CD4-positive, alpha-beta T cell treated with Interleukin-12 subunit alpha and Interleukin-12 subunit beta, for 1 hour (primary cell): ENCODE results near the gene UBE2M.
"Not testable (repeated sequence)": the region's sequence is repeated elsewhere in the genome, so short reads cannot be mapped to it uniquely, and the experiment has no call there.

Experiments
- DNase-seq: peaks from one replicate; pipeline ENCODE4 v3.0.0-alpha.2; 2020

UBE2M gene

GRCh38 chr19:58558066-58558622 is at the start of gene UBE2M:
Gene UBE2M, minus strand, starts transcription at chr19:58558611. Its CDS starts 230 bp downstream, at chr19:58558381.
- DNase-seq = peak; percentile 64

DNA sequence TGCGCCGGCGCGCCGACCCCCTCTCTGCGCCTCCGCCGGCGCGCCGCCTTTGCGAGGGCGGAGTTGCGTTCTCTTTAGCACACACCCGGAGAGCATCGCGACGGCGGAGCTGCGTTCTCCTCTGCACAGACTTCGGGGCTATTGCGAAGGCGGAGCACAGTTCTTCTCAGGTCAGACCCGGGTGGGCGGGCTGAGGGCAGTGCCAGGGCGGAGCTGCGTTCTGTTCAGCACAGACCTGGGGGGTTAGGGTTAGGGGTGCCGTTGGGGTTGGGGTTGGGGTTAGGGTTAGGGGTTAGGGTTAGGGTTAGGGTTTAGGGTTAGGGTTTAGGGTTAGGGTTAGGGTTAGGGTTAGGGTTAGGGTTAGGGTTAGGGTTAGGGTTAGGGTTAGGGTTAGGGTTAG is 48.8 kb upstream of the UBE2M start:
- DNase-seq = not testable (repeated sequence)

DNA sequence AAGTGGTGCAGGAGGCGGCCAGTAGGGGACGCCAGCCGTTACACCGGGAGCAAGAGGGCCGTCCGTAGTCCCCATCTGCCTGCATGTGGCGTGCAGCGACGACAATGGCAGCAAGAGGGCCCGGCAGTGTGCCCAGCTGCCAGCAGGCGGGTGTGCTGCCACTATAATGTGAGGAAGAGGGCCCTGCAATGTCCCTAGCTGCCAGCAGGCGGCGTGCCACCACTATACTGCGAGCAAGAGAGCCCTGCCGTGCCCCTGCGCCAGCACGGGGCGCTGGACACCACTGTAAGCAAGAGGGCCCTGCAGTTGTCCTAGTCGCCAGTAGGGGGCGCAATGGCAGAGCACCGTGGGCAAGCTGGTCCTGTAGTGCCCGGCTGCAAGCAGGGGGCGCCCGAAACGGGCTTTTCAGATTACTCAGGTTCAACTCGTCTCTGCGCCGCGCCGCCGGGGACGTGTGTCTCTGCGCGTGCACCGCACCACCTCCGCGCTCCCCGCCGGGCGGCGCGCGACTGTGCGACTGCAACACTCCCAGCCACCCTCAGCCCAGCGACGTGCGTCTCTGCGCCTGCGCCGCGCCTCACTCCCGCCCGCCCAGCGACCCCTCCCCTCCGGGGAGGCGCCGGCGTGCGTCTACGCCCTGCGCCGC is 48.0 kb upstream of the UBE2M start:
- not testable (repeated sequence) for DNase-seq

DNA sequence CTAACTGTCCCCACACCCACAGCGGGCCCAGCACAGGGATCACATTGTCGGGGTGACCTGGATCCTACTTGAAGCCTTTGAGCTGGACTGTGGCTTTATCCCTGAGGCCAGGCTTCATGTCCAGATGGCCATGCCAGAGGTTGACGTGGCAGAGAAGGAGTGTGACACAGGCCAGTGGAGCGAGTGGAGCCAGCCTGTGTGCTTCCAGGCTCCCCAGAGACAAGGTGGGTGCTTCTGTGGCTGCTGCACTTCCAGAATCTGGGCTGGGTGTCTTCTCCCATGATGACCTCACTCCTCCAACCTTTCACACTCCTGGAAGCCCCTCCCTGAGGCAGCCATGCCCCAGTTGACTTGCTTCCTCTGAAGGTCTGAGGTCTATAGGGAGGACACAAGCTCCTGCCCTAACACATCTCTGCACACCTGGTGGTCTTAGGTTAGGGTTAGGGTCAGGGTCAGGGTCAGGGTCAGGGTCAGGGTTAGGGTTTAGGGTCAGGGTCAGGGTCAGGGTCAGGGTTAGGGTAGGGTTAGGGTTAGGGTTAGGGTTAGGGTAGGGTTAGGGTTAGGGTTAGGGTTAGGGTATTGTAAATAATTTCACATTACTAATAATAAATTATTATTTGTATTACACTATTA is 27.8 kb upstream of the UBE2M start:
- DNase-seq = no peak

DNA sequence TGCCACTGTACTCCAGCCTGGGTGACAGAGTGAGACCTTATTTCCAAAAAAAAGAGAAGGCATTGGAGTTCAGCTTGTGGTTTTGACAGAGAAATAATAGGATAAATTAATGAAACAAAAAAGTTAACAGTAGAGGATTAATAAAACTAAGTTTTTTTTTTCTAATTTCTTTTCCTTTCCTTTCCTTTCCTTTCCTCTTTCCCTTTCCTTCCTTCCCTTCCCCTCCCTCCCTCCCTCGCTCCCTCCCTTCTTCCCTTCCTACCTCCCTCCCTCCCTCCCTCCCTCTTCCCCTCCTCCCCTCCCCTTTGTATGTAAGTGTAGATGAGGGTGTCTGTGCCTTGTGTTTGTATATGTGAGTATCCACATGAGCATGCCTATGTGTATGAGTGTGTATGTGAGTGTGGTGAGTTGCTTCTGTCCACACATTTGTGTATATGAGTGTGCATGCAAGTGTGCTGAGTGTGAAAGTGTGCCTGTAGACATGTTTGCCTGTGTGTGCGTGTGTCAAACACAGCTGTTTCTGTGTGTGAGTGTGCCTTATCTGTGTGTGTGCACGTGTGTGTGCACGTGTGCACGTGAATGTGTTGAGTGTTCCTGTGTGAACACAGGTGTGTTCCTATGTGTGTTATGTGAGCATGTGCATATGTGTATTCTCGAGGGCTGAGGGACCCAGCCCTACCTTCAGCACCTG is 27.2 kb upstream of the UBE2M start:
- no peak for DNase-seq

DNA sequence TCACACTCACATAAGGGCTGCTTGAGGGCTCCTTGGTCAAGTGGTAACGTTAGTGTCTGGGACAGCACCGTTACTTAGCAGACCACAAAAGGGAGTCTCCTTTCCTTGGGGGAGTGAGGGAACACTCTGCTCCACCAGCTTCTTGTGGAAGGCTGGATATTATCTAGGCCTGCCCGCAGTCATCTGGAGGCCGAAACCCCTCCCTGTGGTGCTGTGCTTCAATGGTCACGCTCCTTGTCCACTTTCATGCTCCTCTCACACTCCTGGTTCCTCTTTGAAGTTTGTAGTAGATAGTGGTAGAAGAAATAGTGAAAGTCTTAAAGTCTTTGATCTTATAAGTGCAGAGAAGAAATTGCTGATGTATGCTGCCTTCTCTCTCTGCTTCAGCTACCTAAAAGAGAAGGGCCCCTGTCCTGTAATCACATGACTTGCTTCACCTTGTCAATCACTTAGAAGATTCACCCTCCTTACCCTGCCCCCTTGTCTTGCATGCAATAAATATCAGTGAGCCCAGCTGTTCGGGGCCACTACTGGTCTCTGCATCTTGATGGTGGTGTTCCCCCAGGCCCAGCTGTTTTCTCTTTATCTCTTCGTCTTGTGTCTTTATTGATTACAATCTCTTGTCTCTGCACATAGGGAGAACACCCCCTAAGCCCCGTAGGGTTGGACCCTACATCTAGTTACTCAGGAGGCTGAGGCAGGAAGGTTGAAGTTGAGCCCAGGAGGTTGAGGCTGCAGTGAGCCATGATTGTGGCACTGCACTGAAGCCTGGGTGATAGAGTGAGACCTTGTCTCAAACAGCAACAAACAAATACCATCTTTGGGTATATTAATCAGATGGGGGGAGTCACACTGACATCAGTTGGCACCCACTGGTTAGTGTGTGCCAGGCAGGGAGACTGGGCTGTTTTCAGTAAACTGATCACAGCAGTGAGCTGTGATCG is 26.4 kb upstream of the UBE2M start:
- DNase-seq = no peak

DNA sequence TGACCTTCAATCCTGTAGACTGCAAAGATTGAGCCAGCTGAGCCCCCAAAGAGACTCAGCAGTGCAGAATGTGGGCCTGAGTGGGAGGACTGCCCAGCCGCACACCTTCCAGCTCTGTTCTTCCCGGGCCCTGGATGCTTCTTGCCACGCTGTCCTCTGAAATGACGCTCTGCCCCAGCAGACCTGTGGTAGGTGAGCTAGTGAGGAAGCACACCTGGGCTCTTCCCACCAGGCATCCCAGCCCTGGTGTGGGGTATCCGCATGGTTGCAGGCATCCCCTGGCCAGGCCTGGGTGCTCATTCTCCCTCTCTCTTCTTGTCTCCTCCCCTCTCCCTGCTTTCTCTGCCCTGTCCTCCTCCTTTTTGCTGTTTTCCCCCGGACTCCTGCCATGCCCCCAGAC is 24.6 kb upstream of the UBE2M start:
- DNase-seq = no peak

DNA sequence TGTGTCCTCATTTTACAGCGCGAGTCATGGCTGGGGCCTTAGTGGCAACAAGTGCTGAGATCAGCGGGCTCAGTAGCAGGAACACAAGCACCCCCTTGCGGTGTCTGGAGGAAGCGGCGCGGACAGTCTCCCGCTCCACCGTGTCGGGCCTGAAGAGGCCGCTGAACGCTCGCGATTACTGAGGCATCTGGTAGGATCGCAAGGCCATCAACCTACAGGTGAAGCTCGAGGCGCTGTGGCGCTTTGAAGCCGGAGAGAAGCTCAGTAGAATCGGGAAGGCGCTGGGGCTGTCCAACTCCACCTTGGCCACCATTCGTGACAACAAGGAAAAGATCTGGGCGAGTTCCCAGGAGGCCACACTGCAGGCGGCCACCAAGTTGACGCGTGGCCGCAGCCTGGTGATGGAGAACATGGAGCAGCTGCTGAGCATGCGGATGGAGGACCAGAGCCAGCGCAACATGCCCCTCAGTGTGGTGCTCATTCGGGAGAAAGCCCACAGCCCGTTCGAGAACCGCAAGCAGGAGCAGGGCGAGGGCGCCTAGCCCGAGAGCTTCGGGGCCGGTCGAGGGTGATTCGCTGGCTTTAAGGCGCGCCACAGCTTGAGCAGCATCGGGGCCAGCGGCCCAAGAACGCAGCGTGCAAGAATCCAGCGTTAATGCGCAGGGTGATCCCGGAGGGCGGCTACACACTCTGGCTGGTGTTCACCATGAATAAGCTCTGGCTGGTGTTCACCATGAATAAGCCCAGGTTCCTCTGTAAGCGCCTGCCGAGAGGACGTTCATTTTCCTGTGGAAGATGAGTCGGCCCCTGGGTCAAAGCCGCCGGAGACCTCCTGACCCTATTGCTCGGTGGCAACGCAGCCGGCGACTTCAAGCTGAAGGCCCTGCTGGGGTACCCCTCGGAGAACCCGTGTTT is 23.1 kb upstream of the UBE2M start:
- peak; percentile 91 for DNase-seq

- DNase-seq = no peak
These were observed 21.2 kb upstream of the UBE2M start for GRCh38 chr19:58579473-58580142.

GRCh38 chr19:58578012-58578925 is 19.9 kb upstream of the UBE2M start:
- no peak for DNase-seq

DNA sequence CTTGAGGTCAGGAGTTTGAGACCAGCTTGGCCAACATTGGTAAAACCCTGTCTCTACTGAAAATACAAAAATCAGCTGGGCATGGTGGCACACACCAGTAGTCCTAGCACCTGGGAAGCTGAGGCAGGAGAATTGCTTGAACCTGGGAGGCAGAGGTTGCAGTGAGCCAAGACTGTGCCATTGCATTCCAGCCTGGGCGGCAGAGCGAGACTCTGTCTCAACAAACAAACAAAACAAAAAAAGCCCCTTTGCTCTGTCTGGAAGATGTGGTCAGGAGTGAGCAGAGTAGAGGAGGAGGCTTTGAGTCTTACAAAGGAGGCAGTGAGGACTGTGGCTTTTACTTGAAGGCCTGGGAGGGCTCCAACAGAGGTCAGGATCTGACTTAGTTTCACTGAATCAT is 19.2 kb upstream of the UBE2M start:
- not testable (repeated sequence) for DNase-seq

DNA sequence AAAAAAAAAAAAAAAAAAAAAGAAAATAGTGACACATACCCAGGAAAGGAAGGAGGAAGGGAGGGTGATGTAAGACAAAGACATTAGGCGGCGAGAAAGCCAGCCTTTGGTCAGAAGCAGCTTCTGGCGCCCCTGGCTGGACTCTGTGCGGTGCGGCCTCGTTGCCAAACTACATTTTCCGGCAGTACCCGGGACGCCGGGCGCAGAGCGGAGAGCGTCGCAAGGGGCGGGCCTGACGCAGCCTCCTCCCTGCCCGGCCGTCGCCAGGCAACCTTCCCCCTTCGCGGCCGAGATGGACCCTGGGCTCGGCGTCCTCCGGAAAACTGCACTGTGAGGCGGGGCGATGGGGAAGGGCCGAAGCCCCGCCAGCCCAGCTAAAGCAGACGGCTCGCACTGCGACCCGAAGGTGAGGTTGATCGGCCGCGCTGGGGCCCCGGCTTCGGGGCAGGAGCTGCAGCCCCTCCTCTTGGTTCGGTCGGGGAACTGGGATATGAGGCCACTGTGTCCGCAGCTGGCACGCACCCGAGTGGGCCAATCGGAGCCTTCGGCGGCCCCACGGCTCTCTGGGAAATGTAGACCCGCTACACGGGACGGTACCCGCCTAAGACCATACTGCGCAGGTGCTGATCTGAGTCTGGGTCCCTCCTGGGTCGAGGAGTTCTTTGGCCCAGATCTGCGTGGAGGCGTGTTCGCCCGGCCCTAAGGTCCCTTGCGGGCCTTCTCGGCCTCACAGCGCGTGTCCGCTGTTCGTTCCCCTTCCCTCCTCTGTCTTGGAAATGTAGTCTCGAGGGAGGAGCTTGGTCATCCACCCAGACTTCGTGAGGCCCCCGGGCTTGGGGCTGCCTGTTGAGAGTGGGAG is 17.0 kb upstream of the UBE2M start:
- DNase-seq = peak; percentile 85

GRCh38 chr19:58573658-58574164 is 15.3 kb upstream of the UBE2M start:
- DNase-seq = no peak

DNA sequence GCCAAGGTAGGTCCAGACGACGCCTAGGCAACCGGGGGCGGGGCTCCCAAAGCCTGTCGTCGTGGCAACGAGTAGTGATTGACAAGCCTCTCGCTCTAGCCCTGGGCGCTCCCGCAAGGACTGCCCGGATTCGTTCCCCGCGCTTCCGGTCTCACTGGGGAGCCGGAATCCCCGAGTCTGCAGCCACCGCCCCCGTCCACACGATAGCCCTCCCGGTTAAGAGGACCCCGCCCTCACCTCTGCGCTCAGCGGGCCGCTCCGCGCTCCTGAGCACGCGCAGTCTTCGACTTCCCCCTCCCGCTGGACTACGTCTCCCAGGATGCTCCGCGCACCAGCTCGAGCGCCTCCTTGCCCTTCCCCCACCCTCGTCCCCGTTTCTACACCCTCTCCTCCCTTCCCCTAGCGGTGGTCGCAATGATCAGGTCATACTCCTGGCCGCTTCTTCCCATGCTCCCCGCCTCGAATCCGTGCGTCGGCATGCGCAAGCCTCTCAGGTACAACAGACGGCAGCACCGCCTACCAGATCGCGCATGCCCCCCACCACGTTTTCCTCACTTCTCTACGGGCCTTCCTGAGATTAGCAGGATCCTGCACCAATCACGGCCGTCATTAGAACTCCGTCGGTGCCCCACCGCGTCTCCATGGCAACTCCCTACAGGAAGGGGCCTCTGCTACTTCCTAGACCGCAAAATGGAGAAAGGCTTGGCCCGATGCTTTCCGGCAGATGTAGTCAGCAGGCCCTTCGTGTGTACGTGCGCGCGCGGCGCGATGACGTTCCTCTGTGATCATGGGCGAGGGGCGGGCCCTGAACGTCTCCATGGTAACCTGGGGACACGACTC is 14.6 kb upstream of the UBE2M start, which contains the start of gene MZF1:
Gene MZF1 (minus strand): TSS at position 518 of the 840 bp plus-strand sequence. CDS start 1,946 bp downstream, outside the sequence.
- peak; percentile 100 for DNase-seq

- DNase-seq = no peak
These were observed 13.8 kb upstream of the UBE2M start for GRCh38 chr19:58572026-58572817.

- DNase-seq = no peak
These were observed 13.2 kb upstream of the UBE2M start for GRCh38 chr19:58571575-58571947.
